GM18507 (cell line): ENCODE results near the gene FAM24B.
A peak's percentile ranks its signal among the peaks of the same experiment; 100 is the strongest.
"Not testable (repeated sequence)": the region's sequence is repeated elsewhere in the genome, so short reads cannot be mapped to it uniquely, and the experiment has no call there.

Experiments used
- DNase-seq: peaks from one replicate; pipeline ENCODE4 v3.0.0; 2011; ENCODE audit warnings: low read depth; ENCODE audit not compliant: insufficient read length; ENCODE audit errors: extremely low spot score
- FAIRE-seq: peaks from 2 replicates; lab custom pipeline; 2011; peaks lifted over from hg19 to GRCh38; lab: Jason Lieb, UNC

The FAM24B gene, protein sequence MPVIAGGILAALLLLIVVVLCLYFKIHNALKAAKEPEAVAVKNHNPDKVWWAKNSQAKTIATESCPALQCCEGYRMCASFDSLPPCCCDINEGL

DNA sequence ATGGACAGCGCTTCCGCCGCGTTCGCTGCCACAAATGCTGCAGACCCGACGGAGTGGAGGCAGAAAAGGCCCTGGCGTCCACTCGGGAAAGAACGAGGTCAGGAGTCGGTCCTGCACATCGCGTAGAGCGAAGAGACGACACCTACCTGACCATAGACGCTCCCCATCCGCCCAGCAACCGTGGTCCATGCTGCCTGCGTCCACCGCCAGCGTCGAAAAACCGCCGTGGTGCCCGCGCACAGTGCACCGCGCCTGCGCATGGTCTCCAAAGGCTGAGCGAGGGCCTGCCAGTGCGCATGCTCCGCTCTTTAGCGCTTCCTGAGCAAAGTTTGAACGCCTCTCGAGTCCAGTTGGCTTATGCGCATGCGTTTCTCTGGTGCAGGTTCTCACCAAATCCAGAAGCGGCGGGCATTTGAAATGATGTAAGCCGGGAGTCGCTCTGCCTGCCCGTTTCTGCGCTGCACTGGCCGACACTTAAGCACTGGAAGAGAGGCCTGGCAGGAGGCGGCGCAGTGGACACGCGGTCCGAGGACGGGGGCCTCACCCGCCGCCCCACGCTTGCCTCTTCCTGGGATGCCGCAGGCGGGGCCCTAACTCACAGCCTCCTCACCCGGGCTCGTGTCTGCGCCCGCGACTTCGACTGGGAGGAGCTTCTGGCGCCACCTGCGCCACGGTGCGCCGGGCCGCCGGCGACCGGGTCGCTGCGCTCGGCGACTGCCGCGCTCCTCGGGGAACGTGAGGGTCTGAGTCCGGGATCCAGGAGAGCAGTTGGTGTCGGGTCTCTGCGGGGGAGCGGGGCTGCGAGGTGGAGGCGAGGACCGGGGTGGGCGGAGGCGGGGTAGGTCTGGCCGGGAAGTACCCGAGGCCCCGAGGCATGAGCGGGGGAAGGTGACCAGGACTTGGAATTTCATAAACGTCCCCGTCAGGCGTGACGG, at the start of gene FAM24B:
Gene FAM24B (minus strand): TSS at position 243 of the 935 bp plus-strand sequence. CDS start 29,066 bp downstream, outside the sequence.
- DNase-seq, result peak; percentile 75
- FAIRE-seq, result peak; percentile 92

DNA sequence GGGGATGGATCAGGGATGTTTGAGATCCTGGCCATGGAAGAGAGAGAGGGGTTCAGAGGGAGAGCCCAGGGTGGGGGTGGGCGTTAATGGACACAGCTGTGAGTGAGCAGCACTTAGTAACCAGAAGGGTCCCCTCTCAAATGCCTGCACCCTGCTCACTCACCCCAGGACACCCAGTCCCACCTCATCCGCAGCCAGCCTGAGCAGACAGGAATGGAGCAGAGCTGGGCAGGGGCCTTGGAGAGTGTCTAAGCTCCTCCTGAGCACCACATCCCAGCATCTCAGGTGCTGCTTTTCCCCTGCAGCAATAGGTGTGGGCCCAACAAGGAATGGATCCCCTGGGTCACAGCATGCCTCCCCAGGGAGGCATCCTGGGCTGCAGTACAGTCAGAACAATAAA, 36.3 kb upstream of the FAM24B start:
- no peak for DNase-seq
- FAIRE-seq, result no peak

DNA sequence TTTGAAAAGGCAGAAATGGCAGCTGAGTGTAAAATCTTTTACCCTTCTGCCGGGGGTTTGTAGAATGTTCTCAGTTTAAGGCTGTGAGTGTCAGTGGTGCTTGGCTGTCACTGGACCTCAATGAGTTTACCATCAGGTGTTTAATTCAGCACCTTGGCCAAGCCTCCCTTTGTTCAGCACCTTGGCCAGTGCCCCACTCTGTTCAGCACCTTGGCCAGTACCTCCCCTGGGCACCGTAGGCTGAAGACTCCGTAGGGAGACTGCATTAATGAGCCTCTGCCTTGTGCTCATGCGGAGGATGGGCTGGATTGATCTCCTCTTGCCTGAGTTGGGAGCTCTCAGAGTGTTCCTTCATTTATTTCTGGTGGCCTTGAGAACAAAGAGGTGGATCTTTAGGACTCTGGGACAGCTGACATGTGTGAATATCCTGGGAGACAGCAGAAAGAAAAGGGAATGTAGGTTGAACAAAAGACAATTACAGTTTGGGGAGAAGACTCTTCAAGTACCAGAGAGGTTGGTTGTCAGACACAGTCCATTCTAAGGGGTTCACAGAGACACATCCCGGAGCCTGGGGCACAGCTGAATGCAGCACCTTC, 32.6 kb upstream of the FAM24B start:
- DNase-seq (peak; percentile 14), FAIRE-seq (peak; percentile 18)

DNA sequence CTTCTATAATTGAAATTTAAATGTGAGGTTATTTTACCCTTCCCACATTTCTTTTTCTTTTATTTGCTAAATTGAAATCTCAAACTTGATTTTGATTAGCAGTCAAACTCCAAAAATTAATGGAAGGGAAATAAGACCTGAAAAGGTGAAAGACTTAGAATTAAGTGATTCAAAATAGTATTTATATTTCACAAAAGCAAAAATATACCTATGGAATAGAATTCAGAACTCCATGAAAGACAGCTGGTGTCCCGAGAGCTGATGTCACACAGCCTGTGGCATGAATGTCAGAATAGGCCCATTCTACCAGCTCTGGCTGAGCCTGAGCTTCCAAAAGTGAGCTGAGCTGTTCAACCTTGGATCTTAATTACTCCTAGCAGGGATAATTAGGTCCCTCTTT, 30.9 kb upstream of the FAM24B start, which contains the start of gene FAM24A:
Gene FAM24A (plus strand): TSS at position 301 of the 400 bp plus-strand sequence. CDS start 1,025 bp downstream, outside the sequence.
- no peak for FAIRE-seq
- DNase-seq, result no peak

DNA sequence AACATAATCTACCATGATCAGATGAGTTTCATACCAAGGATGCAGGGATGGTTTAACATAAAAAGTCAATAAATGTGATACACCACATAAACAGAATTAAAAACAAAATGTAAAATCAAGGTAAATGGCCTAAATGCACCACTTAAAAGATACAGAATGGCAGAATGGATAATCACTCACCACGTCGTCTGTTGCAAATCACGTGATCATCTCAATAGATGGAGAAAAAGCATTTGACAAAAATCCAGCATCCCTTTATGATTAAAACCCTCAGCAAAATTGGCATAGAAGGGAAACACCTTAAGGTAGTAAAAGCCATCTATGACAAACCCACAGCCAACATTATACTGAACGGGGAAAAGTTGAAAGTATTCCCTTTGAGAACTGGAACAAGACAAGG, 24.5 kb upstream of the FAM24B start:
- FAIRE-seq, DNase-seq: not testable (repeated sequence)

DNA sequence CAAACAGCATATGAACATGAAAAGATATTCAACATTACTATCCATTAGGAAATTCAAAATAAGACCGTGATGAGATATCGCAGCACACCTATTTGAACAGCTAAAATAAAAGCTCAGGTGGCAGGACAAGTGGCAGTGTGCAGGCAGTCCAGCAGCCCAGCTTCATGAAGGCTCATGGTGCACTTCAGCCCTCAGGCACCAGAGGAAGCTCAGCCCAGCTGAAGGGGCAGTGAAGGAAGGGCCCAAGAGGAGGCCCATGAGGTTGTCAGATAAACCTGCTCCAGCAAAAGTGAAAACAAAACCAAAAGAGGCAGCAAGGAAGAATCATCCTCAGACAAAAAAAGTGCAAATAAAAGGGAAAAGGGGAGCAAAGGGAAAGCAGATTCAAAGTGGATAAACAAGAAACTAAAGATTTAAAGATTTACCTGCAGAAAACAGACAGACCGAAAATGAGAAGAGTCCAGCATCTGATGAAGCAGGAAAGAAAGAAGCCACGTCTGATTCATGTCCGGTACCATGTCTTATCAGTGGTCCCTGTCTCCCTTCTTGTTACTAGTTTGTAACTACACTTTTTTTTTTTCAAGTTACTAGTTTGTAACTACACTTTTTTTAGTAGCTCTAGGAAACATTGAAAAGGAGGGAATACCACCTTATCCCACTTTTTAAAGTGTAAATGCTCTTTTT, 15.0 kb upstream of the FAM24B start:
- FAIRE-seq (no peak), DNase-seq (no peak)

DNA sequence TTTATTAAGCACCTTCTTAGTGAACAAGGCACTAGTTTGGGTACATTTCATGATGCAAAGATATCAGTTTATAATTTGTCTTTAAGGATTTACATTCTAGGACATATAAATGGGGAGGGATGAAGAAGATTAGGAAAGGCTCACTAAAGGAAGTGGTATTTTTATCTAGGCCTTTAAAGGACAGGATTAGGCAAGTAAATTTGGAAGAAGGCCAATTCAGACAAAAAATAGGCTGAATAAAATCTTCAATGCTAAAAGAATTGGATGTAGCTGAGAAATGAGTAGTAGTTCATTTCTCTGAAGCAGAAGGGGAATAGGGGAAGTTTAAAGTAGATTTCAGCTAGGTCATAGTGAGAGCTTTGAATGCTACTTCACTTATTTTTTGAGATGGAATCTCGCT, 4.8 kb upstream of the FAM24B start:
- FAIRE-seq (no peak), DNase-seq (no peak)

DNA sequence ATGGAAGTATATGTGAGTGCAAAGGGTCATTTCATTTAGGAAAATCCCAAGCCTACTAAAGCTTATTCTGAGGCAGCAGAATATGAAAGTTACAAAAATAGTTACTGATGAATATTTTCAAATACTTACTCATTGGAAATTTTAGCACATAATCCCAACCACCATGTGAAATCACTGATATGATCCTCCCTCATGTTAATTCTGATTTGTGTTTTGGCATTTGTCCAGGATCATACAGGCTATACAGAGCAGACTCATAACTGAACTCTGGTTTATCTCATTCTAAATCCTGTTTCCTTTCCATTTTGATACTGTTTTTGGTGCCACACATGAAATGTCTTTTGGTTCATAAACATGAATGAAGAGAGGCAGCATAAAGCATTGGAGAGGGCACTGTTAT, 3.4 kb upstream of the FAM24B start:
- no peak for DNase-seq
- FAIRE-seq, result no peak

DNA sequence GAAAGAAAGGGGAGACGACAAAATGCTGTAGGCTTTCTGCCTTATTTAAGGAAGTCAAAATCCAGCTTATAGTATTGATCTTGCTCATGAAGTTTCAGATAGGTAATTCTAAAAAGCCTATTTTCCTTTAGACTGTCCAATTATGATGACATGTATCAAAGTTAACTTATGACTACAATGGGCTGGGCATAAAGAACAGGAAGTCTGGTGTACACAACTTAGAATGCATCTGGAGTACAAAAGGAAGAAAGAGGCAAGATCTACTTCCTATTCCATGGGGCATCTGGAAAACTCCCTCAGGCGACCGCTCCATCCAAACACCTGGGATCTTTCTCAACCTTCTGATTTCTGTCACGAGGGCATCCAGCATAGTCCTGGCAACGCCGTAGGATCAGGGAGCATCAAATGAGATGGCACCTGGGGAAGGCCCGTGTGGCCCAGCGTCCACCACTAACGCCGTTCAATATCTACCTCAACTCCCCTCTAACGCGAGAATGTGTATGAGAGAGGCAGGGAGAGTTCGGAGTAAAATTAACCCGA, 512 bp downstream of the FAM24B start:
- peak; percentile 5 for FAIRE-seq

DNA sequence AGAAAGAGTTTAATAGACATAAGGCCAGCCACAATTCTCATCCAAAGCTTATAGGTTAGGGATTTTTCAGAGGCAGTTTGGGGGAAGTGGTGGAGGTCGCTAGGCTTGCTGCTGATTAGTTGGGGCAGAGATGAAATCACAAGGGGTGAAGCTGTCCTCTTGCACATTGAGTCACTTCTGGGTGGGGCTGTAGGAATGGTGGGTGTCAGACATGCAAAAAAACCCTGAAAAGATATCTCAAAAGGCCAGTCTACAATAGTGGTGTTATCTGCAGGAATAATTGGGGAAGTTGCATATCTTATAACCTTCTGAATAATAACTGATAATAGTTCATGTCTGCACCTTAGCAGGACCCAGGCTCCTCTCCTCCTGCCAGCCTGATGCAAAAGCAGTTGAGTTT, 2.1 kb downstream of the FAM24B start:
- FAIRE-seq (no peak), DNase-seq (no peak)

More for the DNA sequence above, 512 bp downstream of the FAM24B start:
- DNase-seq, result no peak

DNA sequence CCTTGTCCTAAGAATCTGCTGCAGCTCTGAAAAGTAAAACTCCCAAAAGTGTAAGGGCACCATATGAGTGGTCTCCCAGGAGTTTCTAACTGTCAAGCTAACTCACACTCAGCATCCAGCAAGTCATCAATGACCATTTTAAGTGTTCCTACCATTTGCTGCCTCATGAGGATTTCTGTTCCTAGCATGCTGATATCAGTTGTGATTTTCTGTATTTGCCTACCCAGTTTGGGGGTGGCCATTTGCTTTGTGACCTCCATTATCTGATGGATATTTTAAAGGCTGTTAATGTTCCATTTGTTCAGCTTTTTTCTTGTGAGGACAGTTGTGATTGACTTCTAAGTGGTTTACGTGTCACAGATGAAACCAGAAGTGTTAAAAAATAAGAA, 2.9 kb downstream of the FAM24B start:
- no peak for DNase-seq
- FAIRE-seq, result no peak

DNA sequence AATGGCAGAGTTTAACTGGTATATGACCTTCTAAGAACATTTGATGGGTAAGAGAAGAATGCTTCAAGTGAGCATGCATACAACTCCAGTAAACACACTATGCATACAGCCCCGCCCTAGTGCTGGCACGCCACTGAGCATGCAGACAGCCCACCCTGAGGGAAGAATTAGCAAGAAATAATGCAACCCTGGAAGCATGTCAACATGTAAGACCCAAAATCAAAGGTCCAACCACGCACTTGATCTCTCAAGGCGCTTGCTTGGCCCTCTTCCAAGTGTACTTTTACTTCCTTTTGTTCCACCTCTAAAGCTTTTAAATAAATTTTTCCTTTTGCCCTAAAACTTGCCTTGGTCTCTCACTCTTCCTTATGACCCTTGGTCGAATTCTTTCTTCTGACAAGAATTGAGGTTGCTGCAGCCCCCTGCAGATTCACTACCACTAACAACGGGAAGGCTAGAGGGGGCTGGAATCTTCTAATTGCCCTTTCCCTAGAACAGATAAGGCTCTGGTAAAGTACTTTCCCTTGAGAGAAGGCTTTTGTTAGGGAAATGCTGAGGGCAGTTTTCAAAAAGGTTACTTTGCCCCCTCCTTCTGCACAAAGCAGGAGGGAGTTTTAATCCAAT, 3.4 kb downstream of the FAM24B start:
- FAIRE-seq, result no peak
- no peak for DNase-seq

DNA sequence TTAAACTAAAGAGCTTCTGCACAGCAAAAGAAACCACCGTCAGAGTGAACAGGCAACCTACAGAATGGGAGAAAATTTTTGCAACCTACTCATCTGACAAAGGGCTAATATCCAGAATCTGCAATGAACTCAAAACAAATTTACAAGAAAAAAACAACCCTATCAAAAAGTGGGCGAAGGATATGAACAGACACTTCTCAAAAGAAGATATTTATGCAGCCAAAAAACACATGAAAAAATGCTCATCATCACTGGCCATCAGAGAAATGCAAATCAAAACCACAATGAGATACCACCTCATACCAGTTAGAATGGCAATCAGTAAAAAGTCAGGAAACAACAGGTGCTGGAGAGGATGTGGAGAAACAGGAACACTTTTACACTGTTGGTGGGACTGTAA, 7.4 kb downstream of the FAM24B start:
- not testable (repeated sequence) for DNase-seq, FAIRE-seq

DNA sequence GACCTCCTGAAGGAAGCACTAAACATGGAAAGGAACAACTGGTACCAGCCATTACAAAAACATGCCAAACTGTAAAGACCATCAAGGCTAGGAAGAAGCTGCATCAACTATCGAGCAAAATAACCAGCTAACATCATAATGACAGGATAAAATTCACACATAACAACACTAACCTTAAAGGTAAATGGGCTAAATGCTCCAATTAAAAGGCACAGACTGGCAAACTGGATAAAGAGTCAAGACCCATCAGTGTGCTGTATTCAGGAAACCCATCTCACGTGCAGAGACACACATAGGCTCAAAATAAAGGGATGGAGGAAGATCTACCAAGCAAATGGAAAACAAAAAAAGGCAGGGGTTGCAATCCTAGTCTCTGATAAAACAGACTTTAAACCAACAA, 10.6 kb downstream of the FAM24B start:
- DNase-seq, FAIRE-seq: not testable (repeated sequence)

DNA sequence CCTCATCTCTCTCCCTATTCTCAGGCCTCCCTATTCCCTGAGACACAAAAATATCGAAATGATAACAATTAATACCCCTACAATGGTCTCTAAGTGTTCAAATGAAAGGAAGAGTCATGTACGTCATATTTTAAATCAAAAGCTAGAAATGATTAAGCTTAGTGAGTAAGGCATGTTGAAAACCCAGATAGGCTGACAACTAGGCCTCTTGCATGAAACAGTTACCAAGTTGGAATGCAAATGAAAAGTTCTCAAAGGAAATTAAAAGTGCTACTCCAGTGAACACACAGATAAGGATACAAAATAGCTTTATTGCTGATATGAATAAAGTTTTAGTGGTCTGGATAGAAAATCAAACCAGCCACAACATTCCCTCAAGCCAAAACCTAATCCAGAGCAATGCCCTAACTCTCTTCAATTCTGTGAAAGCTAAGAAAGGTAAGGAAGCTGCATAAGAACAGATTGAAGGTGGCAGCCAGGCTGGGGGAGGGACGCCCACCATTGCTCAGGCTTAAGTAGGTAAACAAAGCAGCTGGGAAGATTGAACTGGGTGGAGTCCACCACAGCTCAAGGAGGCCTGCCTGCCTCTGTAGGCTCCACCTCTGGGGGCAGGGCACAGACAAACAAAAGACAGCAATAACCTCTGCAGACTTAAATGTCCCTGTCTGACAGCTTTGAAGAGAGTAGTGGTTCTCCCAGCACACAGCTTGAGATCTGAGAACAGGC, 12.5 kb downstream of the FAM24B start:
- not testable (repeated sequence) for DNase-seq, FAIRE-seq

DNA sequence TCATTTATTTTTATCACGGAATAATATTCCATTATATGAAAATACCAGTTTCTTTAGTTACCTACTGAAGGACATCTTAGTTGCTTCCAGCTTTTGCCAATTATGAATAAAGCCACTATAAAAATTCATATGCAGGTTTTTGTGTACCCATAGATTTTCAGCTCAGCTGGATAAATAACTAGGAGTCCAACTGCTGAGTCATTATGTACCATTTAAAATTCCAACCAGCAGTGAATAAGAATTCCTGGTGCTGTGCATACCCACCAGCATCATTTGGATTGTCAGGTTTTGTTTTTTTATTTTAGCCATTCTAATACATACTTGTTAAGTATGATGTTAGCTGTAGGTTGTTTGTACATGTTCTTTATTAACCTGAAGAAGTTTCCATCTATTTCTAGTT, 14.5 kb downstream of the FAM24B start:
- FAIRE-seq (no peak), DNase-seq (no peak)

DNA sequence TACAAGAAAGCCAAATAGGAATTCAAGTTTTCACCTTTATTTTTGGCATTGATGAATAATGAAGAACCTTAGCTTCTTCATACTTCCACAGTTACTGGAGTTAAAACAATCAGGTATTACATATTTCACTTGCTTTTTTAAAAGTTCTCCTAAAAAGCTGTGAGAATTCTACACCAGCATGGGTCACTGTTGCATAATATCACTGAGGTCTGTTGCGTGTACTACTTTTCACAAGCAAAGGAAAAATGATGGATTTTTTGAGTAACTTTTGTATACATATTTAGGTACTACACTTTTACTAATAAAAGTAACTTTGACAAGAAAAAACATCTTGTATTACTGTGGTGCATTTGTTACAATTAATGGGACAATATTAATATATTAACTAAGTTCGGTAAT, 15.2 kb downstream of the FAM24B start:
- DNase-seq, result no peak
- no peak for FAIRE-seq
